ENCODE measurements around the gene NDUFC2. TPM values are rescaled to one million over a fixed set of nuclear protein-coding genes. Genes with fewer than 3 reads are reported as not detected.

Gene NDUFC2
- total and polyA plus RNA-seq, 2 of the 13 experiments (the other 11 are each of a cell fraction or from before 2014, with no cell fraction given), result 256 to 363 TPM

DNA sequence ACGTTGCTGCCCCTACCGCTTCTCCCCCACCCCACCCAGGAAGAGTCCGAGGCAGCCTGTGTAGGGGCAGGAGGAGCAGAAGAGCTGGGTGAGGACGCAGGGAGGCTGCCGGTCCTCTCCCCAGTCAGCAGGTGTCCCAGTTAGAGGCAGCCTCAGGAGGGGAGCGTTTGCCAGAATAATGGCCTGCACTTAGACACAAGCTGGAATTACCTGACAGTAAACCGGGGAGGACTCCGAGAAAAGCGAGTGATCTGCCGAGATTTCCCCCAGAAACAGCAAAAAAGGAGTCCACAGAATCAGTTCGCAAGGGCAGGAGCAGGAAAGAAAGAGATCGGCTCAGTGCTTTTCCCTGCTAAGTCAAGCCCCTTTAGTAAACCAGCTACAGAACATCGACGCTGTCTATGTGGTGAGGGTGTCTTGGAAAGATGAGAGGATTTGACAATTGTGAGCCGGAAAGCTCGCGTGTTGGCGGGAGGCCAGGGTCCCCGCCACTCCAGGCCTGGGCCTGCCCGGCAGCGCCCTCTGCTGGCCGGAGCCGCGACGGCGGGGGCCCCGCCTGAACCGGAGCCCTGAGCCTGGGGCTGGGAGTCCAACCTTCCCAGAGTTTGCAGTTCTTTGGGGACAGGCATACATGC is 33.7 kb downstream of the NDUFC2 start (continued):
- TF ChIP-seq YEATS2 (CRISPR knock-in tag; IDR thresholded peaks at IDR 0.05; ENCODE audit: borderline replicate concordance), result no peak
- TF ChIP-seq NR2C2 (CRISPR knock-in tag; IDR thresholded peaks at IDR 0.05; ENCODE audit: borderline replicate concordance), result peak; percentile 55; the same call in 1 of the 2 replicates
- no peak for TF ChIP-seq IRF2 (CRISPR knock-in tag; IDR thresholded peaks at IDR 0.05)
- TF ChIP-seq, protein P1, sequence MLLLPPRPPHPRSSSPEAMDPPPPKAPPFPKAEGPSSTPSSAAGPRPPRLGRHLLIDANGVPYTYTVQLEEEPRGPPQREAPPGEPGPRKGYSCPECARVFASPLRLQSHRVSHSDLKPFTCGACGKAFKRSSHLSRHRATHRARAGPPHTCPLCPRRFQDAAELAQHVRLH (CRISPR knock-in tag; IDR thresholded peaks at IDR 0.05; ENCODE audit: borderline replicate concordance, low read depth), result peak; percentile 76; the same call in 1 of the 2 replicates
- TF ChIP-seq ZKSCAN8 (CRISPR knock-in tag; IDR thresholded peaks at IDR 0.05; ENCODE audit: borderline replicate concordance), result peak; percentile 68; the same call in 1 of the 2 replicates
- TF ChIP-seq, protein P2, sequence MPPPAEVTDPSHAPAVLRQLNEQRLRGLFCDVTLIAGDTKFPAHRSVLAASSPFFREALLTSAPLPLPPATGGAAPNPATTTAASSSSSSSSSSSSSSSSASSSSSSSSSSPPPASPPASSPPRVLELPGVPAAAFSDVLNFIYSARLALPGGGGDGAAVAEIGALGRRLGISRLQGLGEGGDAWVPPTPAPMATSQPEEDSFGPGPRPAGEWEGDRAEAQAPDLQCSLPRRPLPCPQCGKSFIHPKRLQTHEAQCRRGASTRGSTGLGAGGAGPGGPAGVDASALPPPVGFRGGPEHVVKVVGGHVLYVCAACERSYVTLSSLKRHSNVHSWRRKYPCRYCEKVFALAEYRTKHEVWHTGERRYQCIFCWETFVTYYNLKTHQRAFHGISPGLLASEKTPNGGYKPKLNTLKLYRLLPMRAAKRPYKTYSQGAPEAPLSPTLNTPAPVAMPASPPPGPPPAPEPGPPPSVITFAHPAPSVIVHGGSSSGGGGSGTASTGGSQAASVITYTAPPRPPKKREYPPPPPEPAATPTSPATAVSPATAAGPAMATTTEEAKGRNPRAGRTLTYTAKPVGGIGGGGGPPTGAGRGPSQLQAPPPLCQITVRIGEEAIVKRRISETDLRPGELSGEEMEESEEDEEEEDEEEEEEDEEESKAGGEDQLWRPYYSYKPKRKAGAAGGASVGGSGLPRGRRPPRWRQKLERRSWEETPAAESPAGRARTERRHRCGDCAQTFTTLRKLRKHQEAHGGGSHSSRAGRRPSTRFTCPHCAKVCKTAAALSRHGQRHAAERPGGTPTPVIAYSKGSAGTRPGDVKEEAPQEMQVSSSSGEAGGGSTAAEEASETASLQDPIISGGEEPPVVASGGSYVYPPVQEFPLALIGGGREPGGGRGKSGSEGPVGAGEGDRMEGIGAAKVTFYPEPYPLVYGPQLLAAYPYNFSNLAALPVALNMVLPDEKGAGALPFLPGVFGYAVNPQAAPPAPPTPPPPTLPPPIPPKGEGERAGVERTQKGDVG (CRISPR knock-in tag; IDR thresholded peaks at IDR 0.05; ENCODE audit: borderline replicate concordance), result no peak
- TF ChIP-seq ZNF550 (CRISPR knock-in tag; IDR thresholded peaks at IDR 0.05; ENCODE audit: borderline replicate concordance), result no peak
- peak; percentile 84; the same call in 1 of the 2 replicates for TF ChIP-seq DNMT1 (CRISPR knock-in tag; IDR thresholded peaks at IDR 0.05)
- TF ChIP-seq, protein P3, sequence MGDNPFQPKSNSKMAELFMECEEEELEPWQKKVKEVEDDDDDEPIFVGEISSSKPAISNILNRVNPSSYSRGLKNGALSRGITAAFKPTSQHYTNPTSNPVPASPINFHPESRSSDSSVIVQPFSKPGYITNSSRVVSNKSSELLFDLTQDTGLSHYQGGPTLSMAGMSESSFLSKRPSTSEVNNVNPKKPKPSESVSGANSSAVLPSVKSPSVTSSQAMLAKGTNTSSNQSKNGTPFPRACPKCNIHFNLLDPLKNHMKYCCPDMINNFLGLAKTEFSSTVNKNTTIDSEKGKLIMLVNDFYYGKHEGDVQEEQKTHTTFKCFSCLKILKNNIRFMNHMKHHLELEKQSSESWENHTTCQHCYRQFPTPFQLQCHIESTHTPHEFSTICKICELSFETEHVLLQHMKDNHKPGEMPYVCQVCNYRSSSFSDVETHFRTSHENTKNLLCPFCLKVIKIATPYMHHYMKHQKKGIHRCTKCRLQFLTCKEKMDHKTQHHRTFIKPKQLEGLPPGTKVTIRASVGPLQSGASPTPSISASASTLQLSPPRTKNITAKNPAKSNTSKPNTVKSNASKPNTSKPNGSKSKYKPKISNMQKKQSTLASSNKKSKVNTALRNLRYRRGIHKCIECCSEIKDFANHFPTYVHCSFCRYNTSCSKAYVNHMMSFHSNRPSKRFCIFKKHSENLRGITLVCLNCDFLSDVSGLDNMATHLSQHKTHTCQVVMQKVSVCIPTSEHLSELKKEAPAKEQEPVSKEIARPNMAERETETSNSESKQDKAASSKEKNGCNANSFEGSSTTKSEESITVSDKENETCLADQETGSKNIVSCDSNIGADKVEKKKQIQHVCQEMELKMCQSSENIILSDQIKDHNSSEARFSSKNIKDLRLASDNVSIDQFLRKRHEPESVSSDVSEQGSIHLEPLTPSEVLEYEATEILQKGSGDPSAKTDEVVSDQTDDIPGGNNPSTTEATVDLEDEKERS (CRISPR knock-in tag; IDR thresholded peaks at IDR 0.05), result 0 out of 2 replicates have a peak, but pooled peaks have one; percentile 41
- TF ChIP-seq KDM5B (CRISPR knock-in tag; IDR thresholded peaks at IDR 0.05; ENCODE audit: borderline replicate concordance), result peak; percentile 36; the same call in 1 of the 2 replicates
- TF ChIP-seq ZNF484 (CRISPR knock-in tag; IDR thresholded peaks at IDR 0.05; ENCODE audit: borderline replicate concordance, low read depth), result no peak
- TF ChIP-seq, protein P4, sequence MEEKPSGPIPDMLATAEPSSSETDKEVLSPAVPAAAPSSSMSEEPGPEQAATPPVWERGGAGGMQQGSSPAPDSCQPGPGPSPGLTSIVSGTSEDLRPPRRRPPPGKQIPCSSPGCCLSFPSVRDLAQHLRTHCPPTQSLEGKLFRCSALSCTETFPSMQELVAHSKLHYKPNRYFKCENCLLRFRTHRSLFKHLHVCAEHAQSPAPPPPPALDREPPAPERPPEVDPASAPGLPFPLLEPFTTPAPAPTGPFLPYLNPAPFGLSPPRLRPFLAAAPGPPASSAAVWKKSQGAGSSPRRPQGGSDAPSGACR (CRISPR knock-in tag; IDR thresholded peaks at IDR 0.05), result peak; percentile 82; the same call in 1 of the 2 replicates
- TF ChIP-seq, protein P5, sequence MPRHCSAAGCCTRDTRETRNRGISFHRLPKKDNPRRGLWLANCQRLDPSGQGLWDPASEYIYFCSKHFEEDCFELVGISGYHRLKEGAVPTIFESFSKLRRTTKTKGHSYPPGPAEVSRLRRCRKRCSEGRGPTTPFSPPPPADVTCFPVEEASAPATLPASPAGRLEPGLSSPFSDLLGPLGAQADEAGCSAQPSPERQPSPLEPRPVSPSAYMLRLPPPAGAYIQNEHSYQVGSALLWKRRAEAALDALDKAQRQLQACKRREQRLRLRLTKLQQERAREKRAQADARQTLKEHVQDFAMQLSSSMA (CRISPR knock-in tag; IDR thresholded peaks at IDR 0.05), result no peak
- TF ChIP-seq RBAK (CRISPR knock-in tag; IDR thresholded peaks at IDR 0.05), result no peak
